Lower lobe of right lung (tissue), 2 donors: ENCODE data around the gene VPS72. TPM values are rescaled to one million over a fixed set of nuclear protein-coding genes. Genes with fewer than 3 reads are reported as not detected.

Experiments
- ATAC-seq, 2 donors: fragments of 200-7000 bp; cut with Tn5 transposase; one replicate each; pipeline ENCODE4 v1.9.1; 2020 to 2022; ENCODE audit warnings: mild to moderate bottlenecking in 2 of 2, moderate library complexity in 2 of 2
- DNase-seq: peaks from one replicate; pipeline ENCODE4 v3.0.0-alpha.2; 2020
- H3K27ac ChIP-seq: fragments of 200-600 bp; one replicate; pipeline ENCODE4 v1.8.0; 2022
- H3K27me3 ChIP-seq: fragments of 200-600 bp; one replicate; pipeline ENCODE4 v1.8.0; 2022; ENCODE audit warnings: low read depth
- H3K36me3 ChIP-seq: fragments of 200-600 bp; one replicate; pipeline ENCODE4 v1.8.0; 2022; ENCODE audit warnings: mild to moderate bottlenecking
- H3K4me1 ChIP-seq: fragments of 200-600 bp; one replicate; pipeline ENCODE4 v1.8.0; 2022
- H3K4me3 ChIP-seq: fragments of 200-600 bp; one replicate; pipeline ENCODE4 v1.8.0; 2022; ENCODE audit warnings: mild to moderate bottlenecking
- H3K9me3 ChIP-seq: fragments of 200-600 bp; one replicate; pipeline ENCODE4 v1.8.0; 2022
- intact Hi-C: fragments of 100-400 bp; cut with DNase I; formaldehyde crosslinking; loops from one replicate; pipeline ENCODE4 v1.11.0; 2022
- total RNA-seq: library from RNA; stranded (reverse); fragmentation: NEBNext Ultra II Directional; extraction: Animal tissue kit (Norgen Biotek cat#: 25700); gene quantifications from one replicate; pipeline ENCODE4 v1.2.1, GENCODE V29; 2021
- TF ChIP-seq, protein P1 (sequence below): fragments of 200-600 bp; IDR thresholded peaks from one replicate; pipeline ENCODE4 v1.8.0; 2022; ENCODE audit warnings: antibody characterized with exemption, mild to moderate bottlenecking
- donor health status: DM: no; HTN: yes; CAD: no; lungs with severe emphysema.

VPS72 gene
- total RNA-seq, 1 donor from 2014 or later, result 45.3 TPM

DNA sequence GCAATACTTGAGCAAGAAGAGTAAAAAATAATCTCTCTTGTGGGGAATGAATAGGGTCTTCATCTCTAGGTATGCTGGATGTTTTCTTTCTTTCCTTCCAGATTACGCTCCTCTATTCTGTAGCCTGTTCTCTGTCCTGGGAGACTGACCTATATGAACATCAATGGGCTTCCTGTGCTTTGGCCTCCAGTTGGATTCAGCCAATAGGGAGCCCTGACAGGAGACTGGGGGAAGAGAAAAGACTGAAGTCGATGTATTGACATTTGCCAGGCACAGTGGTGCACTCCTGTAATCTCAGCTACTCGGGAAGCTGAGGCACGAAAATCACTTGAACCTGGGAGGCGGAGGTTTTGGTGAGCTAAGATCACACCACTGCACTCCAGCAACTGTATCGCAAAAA, 61.2 kb downstream of the VPS72 start:
- TF ChIP-seq, protein P1, sequence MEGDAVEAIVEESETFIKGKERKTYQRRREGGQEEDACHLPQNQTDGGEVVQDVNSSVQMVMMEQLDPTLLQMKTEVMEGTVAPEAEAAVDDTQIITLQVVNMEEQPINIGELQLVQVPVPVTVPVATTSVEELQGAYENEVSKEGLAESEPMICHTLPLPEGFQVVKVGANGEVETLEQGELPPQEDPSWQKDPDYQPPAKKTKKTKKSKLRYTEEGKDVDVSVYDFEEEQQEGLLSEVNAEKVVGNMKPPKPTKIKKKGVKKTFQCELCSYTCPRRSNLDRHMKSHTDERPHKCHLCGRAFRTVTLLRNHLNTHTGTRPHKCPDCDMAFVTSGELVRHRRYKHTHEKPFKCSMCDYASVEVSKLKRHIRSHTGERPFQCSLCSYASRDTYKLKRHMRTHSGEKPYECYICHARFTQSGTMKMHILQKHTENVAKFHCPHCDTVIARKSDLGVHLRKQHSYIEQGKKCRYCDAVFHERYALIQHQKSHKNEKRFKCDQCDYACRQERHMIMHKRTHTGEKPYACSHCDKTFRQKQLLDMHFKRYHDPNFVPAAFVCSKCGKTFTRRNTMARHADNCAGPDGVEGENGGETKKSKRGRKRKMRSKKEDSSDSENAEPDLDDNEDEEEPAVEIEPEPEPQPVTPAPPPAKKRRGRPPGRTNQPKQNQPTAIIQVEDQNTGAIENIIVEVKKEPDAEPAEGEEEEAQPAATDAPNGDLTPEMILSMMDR, result no peak
- ATAC-seq, result no peak
- no peak overlapping the region for H3K27ac ChIP-seq
- no peaks in the 10 kb centered on the region for H3K27me3 ChIP-seq
- H3K4me1 ChIP-seq, result peaks cover 23% of the 10 kb centered on the region
- H3K4me3 ChIP-seq, result no peak overlapping the region
- H3K9me3 ChIP-seq, result no peaks in the 10 kb centered on the region
- intact Hi-C loops, result no loop called here
- H3K36me3 ChIP-seq, result no peaks in the 10 kb centered on the region
- DNase-seq, result no peak

Other genes starting within 250 kb of the VPS72 start
- 297 TPM for gene CERS2, start 215.4 kb downstream of the VPS72 start, total RNA-seq
- gene ANXA9, start 207.9 kb downstream of the VPS72 start, total RNA-seq, result 0.68 TPM
- gene MINDY1, start 183.3 kb downstream of the VPS72 start, total RNA-seq, result 27.8 TPM
- 21.4 TPM for gene PRUNE1, start 181.7 kb downstream of the VPS72 start, total RNA-seq
- 8.2 TPM for gene BNIPL, start 153.6 kb downstream of the VPS72 start, total RNA-seq
- 4.8 TPM for gene C1orf56, start 142.4 kb downstream of the VPS72 start, total RNA-seq
- gene CDC42SE1, start 130.6 kb downstream of the VPS72 start, total RNA-seq, result 114 TPM
- gene MLLT11, start 129.8 kb downstream of the VPS72 start, total RNA-seq, result 0.56 TPM
- 14.1 TPM for gene GABPB2, start 119.4 kb downstream of the VPS72 start, total RNA-seq
- gene SEMA6C, start 43.6 kb downstream of the VPS72 start, total RNA-seq, result 6.4 TPM
- 17.8 TPM for gene TNFAIP8L2, start 33.5 kb downstream of the VPS72 start, total RNA-seq
- gene LYSMD1, start 24.3 kb downstream of the VPS72 start, total RNA-seq, result 6.5 TPM
- gene SCNM1, start 24.1 kb downstream of the VPS72 start, total RNA-seq, result 38.4 TPM
- gene TMOD4, start 14.2 kb downstream of the VPS72 start, total RNA-seq, result 2.1 TPM
- 47.9 TPM for gene PIP5K1A, start 8.4 kb upstream of the VPS72 start, total RNA-seq
- gene PSMD4, start 64.5 kb upstream of the VPS72 start, total RNA-seq, result 106 TPM
- 23.7 TPM for gene ZNF687, start 92.1 kb upstream of the VPS72 start, total RNA-seq
- 66.0 TPM for gene PI4KB, start 137.2 kb upstream of the VPS72 start, total RNA-seq
- gene RFX5, start 157.1 kb upstream of the VPS72 start, total RNA-seq, result 57.6 TPM
- 413 TPM for gene SELENBP1, start 182.5 kb upstream of the VPS72 start, total RNA-seq
- gene PSMB4, start 209.4 kb upstream of the VPS72 start, total RNA-seq, result 177 TPM